NCI-H128 (cell line): ENCODE measurements around the gene NRG2.

Experiments used
- DNase-seq: peaks from one replicate; lab custom pipeline; 2025; ENCODE audit not compliant: unreplicated experiment; lab: John Stamatoyannopoulos, UW

The NRG2 gene

DNA sequence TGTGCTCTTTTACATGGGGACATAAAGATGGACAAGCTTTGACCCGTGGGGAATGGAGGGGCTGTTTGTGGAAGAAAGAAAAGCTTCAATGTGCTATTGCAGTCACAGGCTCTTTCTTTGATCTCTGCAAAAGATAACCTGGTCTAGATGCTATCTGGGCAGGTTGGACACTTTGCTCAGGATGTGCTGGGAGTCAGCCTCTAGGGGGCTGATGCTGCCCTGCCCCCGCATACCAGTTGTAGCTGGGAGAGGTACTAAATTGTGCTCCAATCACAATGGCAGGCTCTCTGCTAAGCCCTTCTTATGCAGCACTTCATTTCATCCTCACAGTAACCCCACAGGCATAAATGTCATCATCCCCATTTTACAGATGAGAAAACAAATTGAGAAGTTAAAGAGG, 180.3 kb downstream of the NRG2 start:
- no peak for DNase-seq

DNA sequence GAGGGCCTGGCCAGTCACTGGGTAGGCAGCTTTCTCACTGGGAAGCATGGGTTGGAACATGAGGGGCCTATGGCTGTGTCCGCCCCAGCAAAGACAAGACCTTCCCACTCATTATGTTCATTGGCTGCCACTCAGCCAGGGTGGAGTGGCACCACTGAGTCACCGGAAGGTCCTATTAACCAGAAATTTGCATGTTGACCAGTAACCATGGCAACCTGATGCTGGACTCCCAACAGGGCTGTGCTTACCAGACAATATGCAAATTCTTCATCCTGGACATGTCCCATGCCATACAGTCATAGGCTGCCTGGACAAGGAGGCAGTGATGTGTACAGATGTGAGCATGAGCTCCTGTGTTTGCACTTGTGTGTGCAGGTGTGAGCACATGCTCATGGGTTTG, 180.8 kb downstream of the NRG2 start:
- DNase-seq = no peak

DNA sequence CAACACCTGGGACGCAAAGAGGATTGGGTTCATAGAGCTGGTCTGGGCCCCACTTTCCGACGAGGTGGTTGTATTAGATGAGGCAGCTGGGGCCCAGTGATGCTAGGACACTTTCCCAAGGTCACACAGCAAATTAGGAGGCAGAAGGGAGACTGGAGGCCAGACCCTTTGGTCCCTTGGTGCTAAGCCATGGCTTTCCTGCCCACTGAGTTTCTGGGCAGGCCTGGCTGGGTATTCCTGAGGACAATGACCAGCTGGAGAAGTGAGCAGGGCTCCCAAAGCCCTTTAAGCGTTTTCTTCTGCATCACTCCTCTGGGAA, 181.3 kb downstream of the NRG2 start:
- no peak for DNase-seq

DNA sequence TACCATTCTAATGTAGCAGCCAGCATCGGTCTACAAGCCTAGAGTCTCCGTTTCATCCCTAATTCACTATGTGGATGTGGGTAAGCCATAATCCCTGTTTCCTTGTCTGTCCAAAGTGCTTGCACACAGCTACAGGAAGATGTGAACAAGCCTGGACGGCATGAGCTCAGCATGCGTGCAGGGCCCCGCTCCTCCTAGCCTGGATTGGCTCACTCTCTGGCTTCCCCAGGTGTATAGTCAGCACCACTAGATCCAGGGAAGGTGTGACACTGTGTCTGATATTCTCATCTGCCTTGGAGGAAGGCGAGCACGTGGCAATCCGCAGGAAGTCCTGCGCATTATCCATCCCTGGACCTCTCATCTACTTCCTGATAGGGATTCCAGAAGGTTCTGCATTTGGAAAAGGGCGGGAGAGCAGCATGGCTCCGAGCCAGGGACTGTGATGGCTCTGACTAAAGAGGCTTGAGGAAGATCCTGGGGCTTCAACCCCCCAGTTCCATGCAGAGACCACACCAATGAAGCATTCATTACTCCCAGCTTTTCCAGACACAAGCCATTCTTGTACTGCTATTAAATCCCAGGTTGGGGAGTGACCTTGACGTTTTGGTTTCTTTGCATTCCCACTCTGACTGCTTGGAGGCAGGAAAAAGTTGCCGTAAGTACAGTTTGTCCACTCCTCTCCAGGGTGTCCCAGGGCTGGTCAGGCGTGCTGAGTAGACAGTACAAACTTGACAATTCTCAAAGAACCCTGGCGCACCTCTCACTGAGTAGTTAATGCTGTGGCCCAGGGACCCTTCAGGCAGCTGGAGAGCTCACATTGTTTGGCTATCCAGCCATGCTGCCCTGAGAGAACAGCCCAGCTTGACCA, 181.8 kb downstream of the NRG2 start:
- DNase-seq = no peak

DNA sequence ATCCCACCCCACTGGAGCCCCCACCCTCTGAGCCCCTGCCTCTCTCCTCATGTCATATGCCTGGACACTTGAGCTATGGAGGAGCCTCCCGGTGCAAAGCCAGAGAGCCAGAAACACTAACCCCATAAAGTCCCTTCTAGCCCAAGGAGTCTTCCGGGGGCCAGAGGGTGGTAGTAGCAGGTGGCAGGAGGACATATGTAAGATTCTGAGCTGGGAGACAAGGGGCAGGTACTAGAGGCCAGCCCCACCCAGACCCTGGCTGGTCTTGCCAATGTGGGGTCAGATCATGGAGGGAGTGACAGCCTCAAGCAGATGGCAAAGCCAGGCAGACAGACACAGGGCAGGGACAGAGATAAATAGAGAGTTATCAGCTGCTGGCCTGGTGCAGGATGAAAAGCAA, 184.1 kb downstream of the NRG2 start:
- DNase-seq = no peak

DNA sequence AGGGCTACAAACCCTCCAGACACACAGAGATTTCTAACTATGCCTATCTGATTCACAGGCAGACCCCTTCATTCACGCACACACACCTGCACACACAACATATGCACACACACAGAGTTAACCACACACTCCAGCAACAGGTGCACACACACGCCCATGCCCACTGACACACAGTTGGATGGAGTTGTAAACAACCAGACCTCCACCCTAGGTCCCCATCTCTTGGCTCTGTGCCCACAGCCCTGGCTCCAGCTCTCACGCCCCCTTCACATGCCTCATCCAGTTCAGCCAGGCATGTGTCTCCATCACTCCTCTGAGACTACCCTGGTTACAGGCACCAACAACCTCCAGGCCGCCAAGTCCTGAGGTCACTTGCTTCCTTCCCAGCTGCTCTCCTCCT, 186.4 kb downstream of the NRG2 start:
- DNase-seq = peak; percentile 24

DNA sequence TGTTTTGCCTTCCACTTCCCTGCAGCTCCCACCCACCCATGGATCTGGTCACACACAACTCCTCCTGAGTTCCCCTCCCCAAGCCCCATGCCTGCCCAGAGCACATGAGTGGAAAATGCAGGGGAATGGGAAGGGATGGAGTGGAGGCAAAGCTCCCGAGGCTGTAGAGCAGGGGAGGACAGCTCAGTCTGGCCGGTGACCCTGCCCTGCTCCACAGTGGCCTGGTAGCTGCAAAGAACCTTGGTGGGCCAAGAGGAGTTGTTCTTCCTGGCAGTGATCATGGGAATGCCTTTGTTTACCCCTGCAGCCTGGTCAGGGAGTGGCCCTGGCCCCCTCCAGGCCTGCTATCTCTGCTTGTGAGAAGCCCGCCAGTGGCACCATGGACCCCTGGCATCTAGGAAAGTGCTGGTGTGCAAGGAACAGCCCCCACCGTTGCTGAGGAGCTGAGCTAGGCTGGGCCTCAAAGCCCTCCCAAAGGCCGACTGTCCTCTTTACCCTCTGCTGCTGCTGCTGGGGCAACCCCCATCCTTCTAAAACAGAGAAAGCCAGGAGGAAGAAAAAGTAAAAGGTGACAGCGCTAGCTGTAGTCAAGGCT, 187.1 kb downstream of the NRG2 start:
- DNase-seq = no peak

DNA sequence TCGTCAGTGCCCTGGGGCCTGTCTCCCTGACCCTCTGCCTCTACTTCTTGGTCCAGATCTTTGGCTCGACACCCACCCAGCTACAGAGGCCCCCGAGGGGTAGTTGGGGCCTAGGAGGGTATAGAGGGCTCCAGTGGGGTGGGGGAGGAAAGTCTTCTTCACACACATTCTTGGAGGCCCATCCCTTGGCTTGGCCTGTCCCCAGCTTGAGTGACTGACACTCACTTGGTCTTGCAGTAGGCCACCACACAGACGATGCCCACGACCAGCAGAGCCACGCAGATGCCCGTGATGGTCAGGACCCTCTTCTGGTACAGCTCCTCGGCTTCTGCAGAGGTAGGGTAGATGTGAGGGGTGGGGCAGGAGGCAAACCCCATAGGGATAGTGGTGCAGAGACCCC, 187.6 kb downstream of the NRG2 start:
- DNase-seq = no peak

DNA sequence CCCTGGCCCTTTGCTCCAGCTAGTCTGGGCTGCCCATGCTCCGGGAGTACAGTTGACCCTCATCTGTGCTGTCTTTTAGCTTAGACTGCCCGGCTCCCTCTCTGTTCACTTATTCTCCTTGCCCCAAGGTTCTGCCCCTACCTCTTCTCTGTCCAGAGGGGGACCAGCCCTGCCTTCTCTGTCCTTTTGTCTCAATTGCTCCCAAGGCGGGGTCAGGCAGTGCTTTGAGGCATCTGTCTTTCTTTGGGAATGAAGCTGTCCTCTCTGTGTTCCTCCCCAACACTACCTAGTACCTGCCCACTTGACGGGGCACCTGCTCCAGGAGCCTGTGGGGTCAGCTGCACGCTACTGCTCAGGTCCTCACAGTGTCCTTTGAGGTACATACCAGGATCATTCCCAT, 188.1 kb downstream of the NRG2 start:
- DNase-seq = no peak

DNA sequence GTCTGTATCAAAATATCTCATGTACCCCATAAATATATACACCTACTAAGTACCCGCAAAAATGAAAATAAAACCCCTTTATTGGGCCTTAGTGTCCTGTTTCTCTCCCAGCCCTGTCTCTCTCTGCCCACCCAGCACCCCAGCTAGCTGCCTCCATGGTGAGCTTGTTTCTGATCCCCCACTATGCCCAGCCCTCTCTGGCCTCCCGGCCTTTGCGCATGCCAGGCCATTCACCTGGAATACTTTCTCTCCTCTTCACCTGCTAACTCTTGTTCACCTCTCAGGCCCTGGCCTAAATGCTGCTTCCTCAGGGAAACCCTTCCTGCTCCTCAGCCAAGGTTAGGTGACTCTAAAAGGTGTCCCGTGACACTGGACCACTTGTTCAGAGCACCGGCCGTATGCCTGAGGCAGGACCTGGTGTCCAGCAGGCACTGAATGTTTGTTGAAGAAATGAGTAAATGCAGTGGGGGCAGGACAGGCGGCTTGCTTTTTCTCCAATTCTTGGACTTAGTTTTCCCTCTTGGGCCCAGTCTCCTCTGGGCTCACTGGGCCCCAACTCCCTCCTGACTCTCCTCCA, 189.0 kb downstream of the NRG2 start:
- DNase-seq = no peak

DNA sequence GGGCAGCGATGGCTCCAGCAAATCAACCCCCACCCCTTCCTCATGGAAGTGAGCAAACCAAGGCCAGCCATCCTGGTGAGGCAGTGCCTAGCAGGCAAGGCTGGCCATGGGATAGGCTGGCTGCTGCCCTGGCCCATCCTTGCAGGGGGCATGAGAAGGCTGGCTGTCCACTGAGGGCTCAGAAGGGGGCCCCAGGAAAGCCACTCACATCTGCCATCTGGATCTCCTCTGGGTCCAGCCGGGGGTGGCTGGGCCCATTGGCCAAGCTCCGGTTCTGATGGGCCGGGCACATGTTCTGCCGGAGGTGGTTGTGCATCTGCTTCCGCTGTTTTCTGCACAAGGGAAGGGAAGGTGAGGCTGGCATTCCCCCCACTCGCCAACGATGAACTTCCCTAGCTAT, 190.4 kb downstream of the NRG2 start:
- DNase-seq = no peak

DNA sequence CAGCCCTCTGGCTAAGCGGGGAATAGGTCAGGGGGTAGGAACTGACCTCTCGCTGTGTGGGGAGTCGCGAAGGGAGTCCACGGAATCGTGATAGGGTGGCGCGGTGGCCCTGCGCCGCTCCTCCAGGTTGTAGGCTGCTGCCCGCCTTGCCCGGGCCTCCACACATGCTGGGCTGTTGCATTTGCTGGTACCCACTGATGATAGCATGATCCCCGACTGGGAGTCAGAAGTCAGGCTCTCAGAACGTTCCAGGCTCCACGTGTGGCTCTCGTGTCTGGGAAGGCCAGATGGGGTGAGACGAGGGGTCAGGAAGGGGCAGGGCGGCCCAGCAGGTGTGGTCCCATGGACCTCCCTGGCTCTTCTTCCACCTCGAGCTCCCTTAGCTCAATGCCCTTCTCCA, 191.5 kb downstream of the NRG2 start:
- no peak for DNase-seq

DNA sequence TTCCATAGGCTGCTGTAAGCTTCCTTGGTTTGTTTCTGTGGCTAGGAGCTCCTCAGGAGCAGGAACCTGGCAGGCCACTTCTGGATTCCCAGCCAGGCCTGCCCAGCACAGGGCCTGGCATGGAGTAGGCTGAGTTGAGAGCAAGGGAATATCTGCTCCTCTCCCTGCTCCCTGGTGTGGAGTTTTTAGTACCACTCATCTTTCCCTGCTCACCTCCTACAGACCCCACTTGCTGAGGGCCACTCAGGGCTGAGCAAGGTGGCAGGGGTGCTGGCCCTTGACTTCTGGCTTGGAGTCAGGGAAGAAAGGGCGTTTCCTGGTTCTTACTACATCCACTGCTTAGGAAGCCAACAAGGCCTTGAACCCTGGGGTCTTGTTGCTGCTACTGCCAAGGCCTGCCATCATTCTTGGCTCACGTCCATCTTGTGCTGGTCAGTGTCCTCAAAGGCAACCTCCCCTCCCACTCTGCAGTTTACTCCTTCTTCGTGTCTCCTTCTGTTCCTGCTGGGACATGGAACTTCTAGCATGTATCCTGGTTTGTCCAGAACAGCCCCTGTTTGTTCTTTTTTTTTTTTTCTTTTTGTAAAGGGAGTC, 192.6 kb downstream of the NRG2 start:
- no peak for DNase-seq

DNA sequence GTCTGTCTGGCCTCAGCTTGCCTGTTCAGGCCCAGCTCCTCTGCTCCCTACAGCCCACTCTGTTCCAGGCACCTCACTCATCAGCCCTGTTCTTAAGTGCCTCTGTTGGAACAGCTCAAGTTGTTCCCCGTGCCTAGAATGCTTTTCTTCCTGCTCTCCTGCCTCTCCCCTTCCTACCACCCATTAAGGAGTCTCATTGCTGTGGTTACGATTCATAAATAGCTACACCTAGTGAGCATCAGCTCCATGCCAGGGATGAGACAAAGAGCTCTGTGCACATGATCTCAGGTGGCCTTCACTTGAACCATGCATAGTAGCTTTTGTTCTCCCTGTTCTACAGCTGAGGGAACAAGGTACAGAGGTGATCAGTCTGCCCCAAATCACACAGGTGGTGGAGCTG, 193.2 kb downstream of the NRG2 start:
- no peak for DNase-seq

DNA sequence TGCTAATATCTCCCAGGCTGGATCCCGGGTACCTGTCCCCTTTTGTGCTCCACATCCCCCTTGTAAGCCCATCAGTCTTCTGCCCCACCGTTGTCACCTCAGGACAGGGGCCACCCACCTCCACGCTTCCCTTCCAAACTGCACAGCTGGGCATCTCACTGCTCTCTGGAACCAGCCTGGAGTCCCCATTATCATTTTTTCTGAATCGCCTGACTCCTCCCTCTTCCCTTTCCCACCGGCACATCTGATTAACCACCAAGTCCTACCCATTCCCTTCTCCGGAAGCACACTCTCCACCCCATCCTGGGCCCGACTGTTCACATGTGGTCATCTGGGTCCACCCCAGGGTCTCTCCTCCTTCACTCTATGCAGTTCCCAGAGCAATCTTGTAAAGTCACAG, 193.6 kb downstream of the NRG2 start:
- DNase-seq = no peak

DNA sequence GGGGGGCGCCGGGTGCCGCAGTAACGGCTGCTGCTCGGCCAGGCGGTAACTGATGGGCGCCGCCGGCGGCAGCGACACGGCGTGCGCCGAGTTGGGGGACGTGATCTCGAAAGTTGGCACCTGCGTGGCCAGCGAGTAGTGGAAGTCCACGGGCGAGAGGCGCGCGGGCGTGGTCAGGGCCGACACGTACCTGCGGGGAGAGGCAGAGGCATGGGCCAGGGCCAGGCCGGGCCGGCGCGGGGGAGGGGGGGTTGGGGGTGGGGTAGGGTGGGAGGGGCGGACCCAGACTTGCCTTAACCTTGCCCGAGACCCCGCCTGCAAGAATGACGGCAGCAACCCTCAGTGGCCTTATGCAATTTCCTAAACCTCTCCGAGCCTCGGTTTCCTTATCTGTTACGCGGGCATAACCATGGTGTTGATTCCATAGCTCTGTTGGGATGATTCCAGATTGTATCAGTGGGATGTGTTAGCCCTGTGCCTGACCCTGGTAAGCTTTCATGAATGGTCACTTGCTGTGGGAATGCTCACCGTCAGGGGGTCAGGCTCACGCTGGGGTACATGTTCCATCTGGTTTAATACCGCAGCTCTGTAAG, 194.5 kb downstream of the NRG2 start:
- DNase-seq = no peak

DNA sequence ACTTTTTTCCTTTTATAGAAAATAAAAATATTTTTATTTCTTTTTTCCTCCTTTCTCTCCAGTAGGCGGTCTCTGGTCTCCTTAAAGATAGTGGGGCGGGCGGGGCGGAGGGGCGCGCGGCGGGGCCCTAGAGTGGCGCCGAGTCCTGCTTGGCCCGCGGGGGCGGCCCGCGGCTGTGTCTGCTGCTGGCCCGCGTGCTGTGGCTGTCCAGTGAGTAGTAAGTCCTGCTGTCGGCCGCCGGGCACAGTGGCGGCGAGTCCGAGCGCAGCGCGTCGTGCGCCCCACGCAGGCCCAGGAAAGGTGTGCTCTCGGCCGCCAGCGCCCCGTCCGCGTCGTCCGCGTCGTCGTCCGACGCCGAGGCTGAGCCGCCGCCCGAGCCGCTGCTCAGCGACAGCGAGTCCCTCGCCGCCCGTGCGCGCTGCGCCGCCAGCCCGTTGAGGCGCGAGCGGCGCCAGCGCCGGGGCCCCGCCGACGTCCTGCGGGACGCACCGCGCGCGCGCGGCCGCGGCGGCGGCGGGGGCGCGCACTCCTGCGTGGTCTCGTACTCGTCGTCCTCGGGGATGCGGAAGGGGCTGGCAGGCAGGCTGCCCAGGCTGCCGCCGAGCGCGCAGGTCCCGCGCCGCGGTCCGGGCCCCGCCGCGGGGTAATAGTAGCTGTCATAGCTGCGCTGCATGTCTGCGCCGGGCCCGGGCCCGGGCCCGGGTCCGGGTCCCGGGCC, 195.2 kb downstream of the NRG2 start:
- DNase-seq = no peak

DNA sequence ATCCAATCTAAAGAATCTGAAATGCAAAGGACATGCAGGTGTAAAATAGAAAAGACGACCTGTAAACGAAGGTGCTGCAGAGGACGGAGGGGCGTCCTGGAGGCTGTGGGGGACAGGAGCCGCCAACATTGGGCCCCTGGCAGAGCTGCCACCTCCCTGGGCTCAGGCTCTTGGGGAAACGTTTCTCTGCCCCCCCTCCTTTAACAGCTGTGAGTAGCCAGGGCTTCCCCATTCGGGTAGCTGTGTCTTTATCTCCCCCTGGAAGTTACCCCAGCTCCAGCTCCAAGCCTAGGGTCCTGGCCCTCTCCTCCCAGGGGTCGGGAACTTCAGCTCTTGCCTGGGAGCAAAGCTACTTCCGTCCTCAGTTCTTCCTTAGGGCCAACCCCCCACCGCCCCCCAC, 196.0 kb downstream of the NRG2 start:
- DNase-seq = no peak

DNA sequence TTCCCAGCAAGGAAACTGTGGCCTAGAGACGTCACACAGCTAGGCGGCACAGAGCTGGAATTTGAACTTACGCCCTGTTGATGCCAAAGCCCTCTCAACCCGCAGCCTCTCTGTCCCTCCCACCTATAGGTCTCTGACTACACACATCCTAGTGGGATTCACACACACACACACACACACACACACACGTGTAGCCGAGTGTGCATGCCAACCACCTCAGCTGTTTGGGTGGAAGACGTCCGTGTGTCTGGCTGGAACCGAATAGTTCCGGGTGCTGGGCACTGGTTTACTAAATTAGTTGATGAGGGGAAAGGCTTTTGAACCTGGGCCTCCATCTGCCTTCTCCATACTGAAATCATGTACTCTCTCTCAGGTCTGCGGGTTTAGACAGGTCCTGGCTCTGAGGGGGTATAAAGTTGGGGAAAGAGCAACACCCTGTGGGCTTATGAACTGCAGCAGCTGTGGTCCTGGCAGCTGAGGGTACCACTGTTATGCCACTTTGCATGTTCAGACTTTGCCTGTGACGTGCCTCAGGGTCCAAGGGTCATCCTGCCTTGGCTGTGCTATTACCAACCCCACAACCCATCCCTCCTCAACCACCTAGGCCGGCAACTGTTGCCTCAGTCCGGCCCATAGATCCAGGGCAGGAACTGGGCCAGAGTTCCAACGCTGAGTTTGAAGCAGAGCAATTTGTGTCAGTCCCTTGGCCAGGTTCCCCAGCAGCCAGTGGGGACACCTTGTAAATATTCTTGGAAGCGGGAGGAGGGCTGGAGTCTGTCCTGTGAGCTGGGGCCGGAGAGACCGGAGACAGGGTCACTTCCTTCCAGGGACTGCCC, 197.0 kb downstream of the NRG2 start:
- DNase-seq = no peak

DNA sequence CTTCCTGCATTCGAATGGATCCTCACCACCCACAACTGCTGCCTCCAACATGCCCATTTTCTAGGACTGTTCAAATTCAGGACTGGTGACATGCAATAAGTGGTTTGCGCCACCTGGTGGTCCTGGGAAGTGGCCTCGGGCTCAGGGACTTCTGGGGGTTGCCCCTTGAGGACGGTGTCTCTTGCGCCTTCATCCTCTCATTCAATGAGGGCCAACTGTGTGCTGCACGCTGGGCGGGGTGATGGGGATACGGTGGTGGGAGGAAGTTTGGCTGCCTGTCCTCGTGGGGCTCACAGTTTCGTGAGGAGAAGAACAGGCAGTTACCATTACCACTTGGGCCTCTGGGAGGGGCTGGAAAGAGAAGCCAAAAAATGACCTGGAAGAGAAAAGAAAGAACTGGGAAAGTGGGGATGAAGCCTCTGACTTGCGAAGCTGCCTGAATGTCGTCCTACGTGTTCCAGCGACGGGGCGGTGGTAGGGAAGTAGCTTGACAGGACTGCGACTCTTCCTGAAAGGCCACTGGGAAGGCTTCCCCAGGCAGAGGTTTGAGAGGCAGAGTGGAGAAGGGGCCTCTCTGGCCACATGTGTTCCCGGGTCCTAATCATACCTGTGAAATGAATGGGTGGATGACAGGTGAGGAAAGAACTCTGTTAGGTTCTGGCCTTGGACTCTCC, 198.5 kb downstream of the NRG2 start:
- no peak for DNase-seq
